IPS DF 6.9 (cell line): Measurements from ENCODE around the gene XNDC1N.

Experiments
- DNase-seq: peaks from one replicate; pipeline ENCODE4 v3.0.0-alpha.2; 2013; ENCODE audit warnings: low read depth, low spot score
- H3K27ac ChIP-seq: one replicate; pipeline ENCODE4 v1.5.1; 2013; ENCODE audit warnings: low read length, control low read depth
- H3K27me3 ChIP-seq: 2 replicates; pipeline ENCODE4 v1.6.1; 2013; ENCODE audit warnings: mild to moderate bottlenecking, low read length; ENCODE audit not compliant: control insufficient read depth, insufficient read depth
- H3K36me3 ChIP-seq: 2 replicates; pipeline ENCODE4 v1.6.1; 2013; ENCODE audit warnings: low read length; ENCODE audit not compliant: control insufficient read depth, insufficient read depth
- H3K4me1 ChIP-seq: 2 replicates; pipeline ENCODE4 v1.6.1; 2013; ENCODE audit warnings: low read length; ENCODE audit not compliant: control insufficient read depth, insufficient read depth
- H3K4me3 ChIP-seq: 2 replicates; pipeline ENCODE4 v1.5.1; 2013; ENCODE audit warnings: mild to moderate bottlenecking, low read length
- H3K9me3 ChIP-seq: 2 replicates; pipeline ENCODE4 v1.6.1; 2013; ENCODE audit warnings: low read length, inconsistent platforms; ENCODE audit not compliant: control insufficient read depth, insufficient read depth
- WGBS: extraction: QIAGEN DNeasy Blood & Tissue Kit; methylation state at CpG from one replicate; pipeline ENCODE4 v1.1.7; 2013; ENCODE audit warnings: mixed read lengths, missing lambda C conversion rate; ENCODE audit not compliant: insufficient read length, insufficient coverage; 5-methylcytosine and 5-hydroxymethylcytosine counted together

XNDC1N gene

GRCh38 chr11:71949034-71949433, 20.6 kb upstream of the XNDC1N start:
- H3K27me3 ChIP-seq: no peaks in the 10 kb centered on the region
- H3K4me1 ChIP-seq: no peaks in the 10 kb centered on the region
- H3K36me3 ChIP-seq: no peaks in the 10 kb centered on the region
- H3K27ac ChIP-seq: no peak overlapping the region
- H3K9me3 ChIP-seq: no peaks in the 10 kb centered on the region
- WGBS: no CpG with 5 or more reads among the region's 6 CpGs
- no peak for DNase-seq
- H3K4me3 ChIP-seq: no peak overlapping the region

GRCh38 chr11:71948314-71949027, 20.1 kb upstream of the XNDC1N start:
- DNase-seq: no peak
- Histone ChIP-seq H3K27ac (no peak overlapping the region), H3K36me3 (no peaks in the 10 kb centered on the region), H3K9me3 (no peaks in the 10 kb centered on the region), H3K27me3 (no peaks in the 10 kb centered on the region), H3K4me3 (no peak overlapping the region), H3K4me1 (no peaks in the 10 kb centered on the region)
- WGBS: no CpG with 5 or more reads among the region's 7 CpGs

DNA sequence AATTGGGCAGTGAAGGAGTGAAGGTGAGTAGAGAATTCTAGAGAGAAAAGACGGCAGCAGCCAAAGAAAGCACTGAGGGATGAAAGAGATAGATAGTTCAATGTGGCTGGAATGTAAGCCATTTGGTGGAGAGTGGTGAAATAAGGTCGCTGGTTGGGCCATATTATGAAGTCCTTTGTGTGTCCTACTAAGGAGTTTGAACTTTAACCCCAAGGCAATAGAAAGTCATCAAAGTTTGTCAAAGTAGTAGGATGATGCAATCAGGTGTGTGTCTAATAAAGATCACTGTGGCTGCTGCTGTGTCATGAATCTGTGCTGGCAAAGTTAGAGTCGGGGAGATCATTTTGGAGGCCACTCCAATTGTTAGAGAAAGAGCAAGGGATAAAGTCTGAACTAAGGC, 19.1 kb upstream of the XNDC1N start:
- Histone ChIP-seq H3K4me3 (no peak overlapping the region), H3K27me3 (no peaks in the 10 kb centered on the region), H3K27ac (no peak overlapping the region), H3K9me3 (no peaks in the 10 kb centered on the region), H3K4me1 (no peaks in the 10 kb centered on the region), H3K36me3 (no peaks in the 10 kb centered on the region)
- WGBS: no CpG with 5 or more reads among the region's 3 CpGs
- DNase-seq: no peak

DNA sequence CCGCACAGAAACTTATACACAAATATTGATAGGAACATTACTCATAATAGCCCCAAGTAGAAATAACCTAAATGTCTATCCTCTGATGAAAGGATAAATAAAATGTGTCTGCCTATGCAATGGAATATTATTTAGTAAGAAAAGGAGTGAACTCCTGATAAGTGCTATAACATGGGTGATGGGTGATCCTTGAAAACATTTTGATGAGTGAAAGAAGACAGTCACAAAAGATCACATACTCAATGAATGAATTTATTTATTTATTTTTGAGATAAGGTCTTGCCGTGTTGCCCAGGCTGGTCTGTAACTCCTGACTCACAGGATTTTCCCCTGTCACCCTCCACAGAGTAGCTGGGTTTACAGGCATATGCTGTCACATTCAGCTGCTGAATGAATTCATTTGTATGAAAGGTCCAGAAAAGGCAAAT, 17.8 kb upstream of the XNDC1N start:
- WGBS: no CpG with 5 or more reads among the region's 2 CpGs
- Histone ChIP-seq H3K4me1 (no peaks in the 10 kb centered on the region), H3K4me3 (no peak overlapping the region), H3K27me3 (no peaks in the 10 kb centered on the region), H3K36me3 (no peaks in the 10 kb centered on the region), H3K27ac (no peak overlapping the region), H3K9me3 (no peaks in the 10 kb centered on the region)
- no peak for DNase-seq

DNA sequence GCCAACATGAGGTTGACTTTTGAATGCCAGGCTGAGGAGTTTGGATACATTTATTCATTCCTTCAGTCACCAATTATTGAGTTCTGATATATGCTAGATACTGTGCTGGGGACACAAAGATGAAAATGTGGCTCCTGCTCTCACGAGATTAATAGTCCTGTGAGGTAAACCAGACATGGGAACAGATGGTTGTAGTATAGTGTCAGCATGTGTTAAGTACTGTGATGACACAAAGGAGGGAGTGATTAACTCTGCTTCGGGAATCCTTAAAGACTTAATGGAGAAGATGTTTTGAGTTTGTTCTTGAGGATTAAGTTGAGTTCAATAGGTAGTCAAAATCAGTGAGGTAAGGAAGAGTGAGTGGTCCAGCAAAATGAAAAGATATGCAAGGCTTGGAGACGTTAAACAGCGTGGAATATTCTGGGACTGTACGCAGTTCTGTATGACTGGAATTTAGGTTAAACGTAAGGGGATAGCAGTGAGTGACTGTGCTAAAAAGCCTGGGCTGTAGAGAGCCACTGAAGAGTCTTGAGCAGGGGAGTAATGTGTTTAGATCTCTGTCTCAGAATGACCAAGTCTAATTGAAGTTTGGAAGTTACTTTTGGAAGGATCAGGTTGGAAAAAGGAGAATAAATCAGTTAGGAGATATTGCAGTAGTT, 12.3 kb upstream of the XNDC1N start:
- H3K4me1 ChIP-seq: no peaks in the 10 kb centered on the region
- no peak overlapping the region for H3K4me3 ChIP-seq
- H3K27me3 ChIP-seq: no peaks in the 10 kb centered on the region
- no peak for DNase-seq
- H3K36me3 ChIP-seq: no peaks in the 10 kb centered on the region
- 100% methylated on average over 1 of the region's 6 CpGs for WGBS
- no peak overlapping the region for H3K27ac ChIP-seq
- H3K9me3 ChIP-seq: no peaks in the 10 kb centered on the region

- no peaks in the 10 kb centered on the region for H3K27me3 ChIP-seq
- no peak overlapping the region for H3K27ac ChIP-seq
- no peaks in the 10 kb centered on the region for H3K9me3 ChIP-seq
- no peak overlapping the region for H3K4me3 ChIP-seq
- H3K36me3 ChIP-seq: no peaks in the 10 kb centered on the region
- no peak for DNase-seq
- no CpG with 5 or more reads among the region's 1 CpG for WGBS
- H3K4me1 ChIP-seq: no peaks in the 10 kb centered on the region
These were observed 9.4 kb upstream of the XNDC1N start for GRCh38 chr11:71937826-71938225.

DNA sequence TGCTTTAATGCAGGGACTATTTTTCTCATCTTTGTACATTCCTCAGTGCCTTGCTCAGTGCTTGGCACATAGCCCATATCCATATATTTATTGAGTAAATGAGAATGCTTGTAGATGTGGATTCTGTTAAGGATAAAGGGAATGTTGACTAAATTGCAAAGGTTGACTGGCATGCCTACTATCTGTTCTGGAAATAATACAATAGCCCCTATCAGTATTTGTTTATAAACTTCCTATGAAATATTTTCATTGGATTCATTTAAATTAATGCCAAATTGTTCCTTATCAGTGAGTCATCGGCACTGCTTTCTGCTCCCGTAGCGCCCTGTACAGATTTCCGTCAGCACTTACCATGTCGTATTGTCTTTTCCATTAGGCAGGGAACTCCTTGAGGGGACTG, 8.4 kb upstream of the XNDC1N start:
- Histone ChIP-seq H3K4me1 (no peaks in the 10 kb centered on the region), H3K9me3 (no peaks in the 10 kb centered on the region), H3K27ac (no peak overlapping the region), H3K4me3 (no peak overlapping the region), H3K36me3 (no peaks in the 10 kb centered on the region), H3K27me3 (no peaks in the 10 kb centered on the region)
- DNase-seq: no peak
- WGBS: no CpG with 5 or more reads among the region's 5 CpGs

DNA sequence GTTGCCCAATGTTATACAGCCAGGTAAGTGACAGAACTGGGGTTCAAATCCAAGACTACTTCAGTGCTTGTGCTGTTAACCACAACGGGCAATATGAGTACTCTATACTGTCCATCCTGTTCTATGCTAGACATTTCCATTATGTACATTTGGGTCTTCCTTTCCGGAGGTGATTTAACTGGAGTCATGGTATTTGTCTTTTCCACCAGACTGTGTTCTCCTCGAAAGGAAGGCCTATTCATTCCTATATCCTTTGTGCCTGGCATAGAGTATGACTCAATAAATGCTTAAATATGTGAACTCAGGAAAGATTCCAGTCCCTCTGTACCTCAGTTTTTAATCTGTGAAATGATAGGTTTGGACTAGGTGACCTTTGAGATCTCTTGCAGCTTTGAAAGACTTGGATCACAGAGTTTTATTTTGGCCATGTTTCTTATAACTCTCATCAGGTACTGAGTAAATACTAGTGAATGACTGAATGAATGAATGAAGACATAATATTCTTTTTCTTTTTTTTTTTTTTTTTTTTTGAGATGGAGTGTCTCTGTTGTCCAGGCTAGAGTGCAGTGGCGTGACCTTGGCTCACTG, 7.0 kb upstream of the XNDC1N start:
- Histone ChIP-seq H3K4me3 (no peak overlapping the region), H3K27ac (no peak overlapping the region), H3K36me3 (no peaks in the 10 kb centered on the region), H3K9me3 (no peaks in the 10 kb centered on the region), H3K4me1 (no peaks in the 10 kb centered on the region), H3K27me3 (no peaks in the 10 kb centered on the region)
- DNase-seq: no peak
- no CpG with 5 or more reads among the region's 4 CpGs for WGBS

- DNase-seq: no peak
- Histone ChIP-seq H3K36me3 (no peaks in the 10 kb centered on the region), H3K27me3 (no peaks in the 10 kb centered on the region), H3K27ac (no peak overlapping the region), H3K4me3 (no peak overlapping the region), H3K4me1 (peaks cover 1% of the 10 kb centered on the region; the same call in 1 of the 2 replicates), H3K9me3 (no peaks in the 10 kb centered on the region)
- no CpG with 5 or more reads among the region's 2 CpGs for WGBS
These were observed 5.8 kb upstream of the XNDC1N start for GRCh38 chr11:71934213-71934612.

GRCh38 chr11:71933141-71933933, 4.9 kb upstream of the XNDC1N start:
- Histone ChIP-seq H3K9me3 (no peaks in the 10 kb centered on the region), H3K4me1 (peaks cover 1% of the 10 kb centered on the region; the same call in 1 of the 2 replicates), H3K4me3 (no peak overlapping the region), H3K36me3 (no peaks in the 10 kb centered on the region), H3K27me3 (no peaks in the 10 kb centered on the region), H3K27ac (no peak overlapping the region)
- no peak for DNase-seq
- WGBS: no CpG with 5 or more reads among the region's 4 CpGs
